Lower leg skin (tissue), 3 donors: ENCODE data around the gene MIA2.

Experiments used
- POLR2A ChIP-seq, 2 donors: fragments of 450-650 bp; IDR thresholded peaks; one replicate each; pipeline ENCODE4 v1.6.1; 2016 to 2017; ENCODE audit warnings: antibody characterized with exemption in 2 of 2, mild to moderate bottlenecking in 1 of 2, moderate library complexity in 1 of 2
- TF ChIP-seq, protein P1 (sequence below), 3 donors: fragments of 450-650 bp; IDR thresholded peaks; one replicate each; pipeline ENCODE4 v1.5.1; 2016; ENCODE audit warnings: antibody characterized with exemption in 3 of 3, mild to moderate bottlenecking in 3 of 3, moderate library complexity in 2 of 3

DNA sequence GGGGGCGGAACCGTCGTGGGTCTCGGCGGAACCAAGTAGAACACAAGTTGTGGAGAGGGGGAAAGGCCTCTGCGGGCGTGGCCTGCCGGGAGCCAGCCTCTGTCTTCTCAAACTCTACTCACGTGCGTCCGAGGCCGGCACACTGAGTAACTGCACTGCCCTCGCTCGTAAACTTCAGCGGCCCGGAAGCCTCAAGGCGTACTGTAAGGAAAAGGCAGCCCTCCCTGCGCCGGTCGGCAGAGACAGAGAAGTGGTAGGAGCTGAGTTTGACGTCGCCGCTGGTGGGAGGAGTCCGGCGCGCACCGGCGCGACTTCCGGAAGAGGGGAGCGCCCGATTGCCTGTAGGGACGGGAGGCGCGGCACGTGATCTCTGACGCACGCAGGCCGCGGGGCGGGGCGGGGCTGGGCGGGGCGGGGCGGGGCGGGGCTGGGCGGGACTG lies 198.5 kb downstream of the MIA2 start, which contains the start of gene FBXO33:
- TF ChIP-seq, protein P1, sequence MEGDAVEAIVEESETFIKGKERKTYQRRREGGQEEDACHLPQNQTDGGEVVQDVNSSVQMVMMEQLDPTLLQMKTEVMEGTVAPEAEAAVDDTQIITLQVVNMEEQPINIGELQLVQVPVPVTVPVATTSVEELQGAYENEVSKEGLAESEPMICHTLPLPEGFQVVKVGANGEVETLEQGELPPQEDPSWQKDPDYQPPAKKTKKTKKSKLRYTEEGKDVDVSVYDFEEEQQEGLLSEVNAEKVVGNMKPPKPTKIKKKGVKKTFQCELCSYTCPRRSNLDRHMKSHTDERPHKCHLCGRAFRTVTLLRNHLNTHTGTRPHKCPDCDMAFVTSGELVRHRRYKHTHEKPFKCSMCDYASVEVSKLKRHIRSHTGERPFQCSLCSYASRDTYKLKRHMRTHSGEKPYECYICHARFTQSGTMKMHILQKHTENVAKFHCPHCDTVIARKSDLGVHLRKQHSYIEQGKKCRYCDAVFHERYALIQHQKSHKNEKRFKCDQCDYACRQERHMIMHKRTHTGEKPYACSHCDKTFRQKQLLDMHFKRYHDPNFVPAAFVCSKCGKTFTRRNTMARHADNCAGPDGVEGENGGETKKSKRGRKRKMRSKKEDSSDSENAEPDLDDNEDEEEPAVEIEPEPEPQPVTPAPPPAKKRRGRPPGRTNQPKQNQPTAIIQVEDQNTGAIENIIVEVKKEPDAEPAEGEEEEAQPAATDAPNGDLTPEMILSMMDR (IDR thresholded peaks at IDR 0.05): peak in 1 of 3 donors; percentile 93
- no peak for TF ChIP-seq POLR2A (IDR thresholded peaks at IDR 0.05)
